GM18873 (cell line): ENCODE measurements around the gene CCL20.

Experiments
- ATAC-seq: cut with Tn5 transposase; IDR thresholded peaks from one replicate; pipeline ENCODE4 v1.9.1; 2021; ENCODE audit warnings: mild to moderate bottlenecking, moderate library complexity, moderate number of reproducible peaks; ENCODE audit not compliant: unreplicated experiment, low FRiP score

Gene CCL20

DNA sequence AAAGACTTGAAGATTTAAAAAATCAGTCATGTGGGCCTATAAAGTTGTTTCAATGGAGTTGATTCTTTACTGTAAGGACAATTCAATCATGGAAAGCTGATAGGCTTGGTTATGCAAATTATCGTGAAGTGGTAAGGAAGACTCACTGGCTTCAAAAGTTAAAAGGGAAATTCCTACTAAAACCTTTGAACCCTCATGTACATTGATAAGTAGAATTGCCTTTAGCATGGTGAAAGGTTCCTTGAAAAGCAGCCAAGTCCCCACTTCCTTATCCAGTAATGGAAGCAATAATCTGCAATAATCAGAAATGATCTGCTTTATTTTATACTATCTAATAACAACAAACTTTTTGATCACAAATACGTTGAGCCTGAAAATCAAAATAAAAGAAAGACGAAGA lies 14.4 kb upstream of the CCL20 start:
- no peak for ATAC-seq

- ATAC-seq, result no peak
Observed at GRCh38 chr2:227802882-227803281, 10.8 kb upstream of the CCL20 start.

GRCh38 chr2:227804975-227805374 lies 8.7 kb upstream of the CCL20 start:
- ATAC-seq, result no peak

GRCh38 chr2:227805578-227805977 lies 8.1 kb upstream of the CCL20 start:
- ATAC-seq, result no peak

DNA sequence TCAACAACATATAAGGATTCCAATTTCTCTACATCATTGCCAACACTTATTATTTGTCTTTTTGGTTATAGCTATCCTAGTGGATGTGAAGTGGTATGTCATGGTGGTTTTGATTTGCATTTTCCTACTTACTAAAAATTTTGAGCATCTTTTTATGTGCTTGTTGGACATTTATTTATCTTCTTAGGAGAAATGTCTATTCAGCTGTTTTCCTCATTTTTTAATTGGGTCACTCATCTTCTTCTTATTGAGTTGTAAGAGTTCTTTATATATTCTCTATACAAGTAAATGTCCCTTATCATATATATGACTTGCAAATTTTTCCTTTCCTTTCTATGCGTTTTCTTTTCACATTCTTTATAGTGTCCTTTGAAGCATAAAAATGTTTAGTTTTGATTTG lies 4.7 kb upstream of the CCL20 start:
- no peak for ATAC-seq

DNA sequence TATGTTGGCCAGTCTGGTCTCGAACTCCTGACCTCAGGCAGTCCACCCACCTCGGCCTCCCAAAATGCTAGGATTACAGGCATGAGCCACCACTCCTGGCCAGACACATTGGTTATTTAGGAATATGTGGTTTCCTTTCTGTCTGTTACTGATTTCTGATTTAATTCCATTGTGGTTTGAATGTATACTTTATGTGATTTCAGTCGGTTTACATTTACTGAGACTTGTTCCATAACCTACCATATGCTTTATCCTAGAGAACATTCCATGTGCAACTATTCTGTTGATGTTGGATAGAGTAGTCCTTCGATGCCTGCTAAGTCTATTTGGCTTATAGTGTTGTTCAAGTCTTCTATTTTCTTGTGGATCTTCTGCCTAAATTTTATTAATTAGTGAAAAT lies 1.6 kb upstream of the CCL20 start:
- ATAC-seq, result no peak

GRCh38 chr2:227813229-227813561 lies 447 bp upstream of the CCL20 start:
- ATAC-seq, result no peak

DNA sequence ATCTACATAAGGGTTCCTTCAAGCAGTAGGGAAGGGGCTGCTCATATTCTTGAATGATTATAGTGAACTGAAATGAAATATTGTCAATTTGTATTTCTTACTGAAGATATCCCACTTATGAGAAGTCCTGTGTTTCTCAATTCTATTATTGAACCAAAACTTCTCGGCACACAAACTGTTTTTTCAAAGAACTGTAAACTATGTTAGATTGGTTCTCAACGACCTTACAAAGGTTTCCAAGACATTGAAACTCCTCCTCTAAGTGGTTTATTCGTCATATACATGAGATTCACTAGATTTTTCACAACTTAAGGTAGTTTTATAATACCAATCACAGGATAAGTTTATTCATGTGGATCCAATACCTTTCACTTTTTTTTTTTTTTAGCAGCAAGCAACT lies 1.4 kb downstream of the CCL20 start:
- ATAC-seq, result no peak

GRCh38 chr2:227816507-227817294 lies 3.1 kb downstream of the CCL20 start:
- no peak for ATAC-seq

GRCh38 chr2:227817336-227817735 lies 3.7 kb downstream of the CCL20 start:
- no peak for ATAC-seq

- no peak for ATAC-seq
Observed at GRCh38 chr2:227817850-227818674, 4.4 kb downstream of the CCL20 start.

DNA sequence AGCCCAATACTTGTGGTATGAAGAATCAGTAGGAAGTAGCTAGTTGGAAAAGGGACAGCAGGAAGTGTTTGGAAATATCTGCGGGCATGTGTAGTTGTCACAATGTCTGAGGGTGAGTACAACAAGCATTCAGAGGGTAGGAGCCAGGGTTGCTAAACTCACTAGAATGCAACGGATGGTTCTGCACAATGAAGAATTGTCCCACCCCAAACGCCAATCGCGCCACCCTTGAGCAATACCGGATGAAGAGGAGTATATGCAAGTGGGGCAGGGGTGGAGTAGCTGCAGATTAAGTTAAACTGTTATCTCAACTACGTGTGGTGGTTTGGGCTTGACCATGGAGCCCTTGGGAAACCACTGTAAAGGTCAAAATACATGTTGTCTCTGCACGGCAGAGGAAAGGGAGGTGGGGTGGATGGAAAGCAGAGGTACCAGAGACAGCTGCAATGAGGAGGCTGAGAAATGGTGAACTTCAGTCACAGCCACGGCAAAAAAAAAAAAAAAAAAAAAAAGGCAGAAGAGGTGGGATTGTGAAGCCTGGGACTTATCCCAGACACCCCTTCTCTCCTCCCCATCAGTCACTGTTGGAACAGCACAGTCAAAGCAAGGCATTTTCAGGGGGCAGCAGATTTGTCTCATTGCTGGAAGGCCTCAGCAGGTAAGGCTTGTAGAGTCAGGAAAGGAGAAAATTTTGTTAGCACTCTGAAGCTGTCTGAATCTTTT lies 5.2 kb downstream of the CCL20 start:
- no peak for ATAC-seq

DNA sequence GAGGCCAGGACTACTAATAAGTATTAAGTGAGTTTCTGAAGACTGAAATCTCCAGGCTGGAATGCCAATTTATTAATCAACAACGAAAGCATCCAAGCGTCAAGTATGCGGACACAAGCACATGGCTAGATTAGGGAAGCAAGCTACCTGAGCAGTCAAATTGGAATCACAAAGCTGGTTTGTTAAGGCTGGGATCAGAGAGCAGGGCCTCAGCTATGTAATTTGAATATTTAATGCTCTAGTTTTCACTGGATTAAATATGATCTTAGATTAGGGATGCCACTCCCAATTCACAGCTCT lies 5.7 kb downstream of the CCL20 start:
- no peak for ATAC-seq

- ATAC-seq, result no peak
Observed at GRCh38 chr2:227821043-227821942, 7.7 kb downstream of the CCL20 start.

DNA sequence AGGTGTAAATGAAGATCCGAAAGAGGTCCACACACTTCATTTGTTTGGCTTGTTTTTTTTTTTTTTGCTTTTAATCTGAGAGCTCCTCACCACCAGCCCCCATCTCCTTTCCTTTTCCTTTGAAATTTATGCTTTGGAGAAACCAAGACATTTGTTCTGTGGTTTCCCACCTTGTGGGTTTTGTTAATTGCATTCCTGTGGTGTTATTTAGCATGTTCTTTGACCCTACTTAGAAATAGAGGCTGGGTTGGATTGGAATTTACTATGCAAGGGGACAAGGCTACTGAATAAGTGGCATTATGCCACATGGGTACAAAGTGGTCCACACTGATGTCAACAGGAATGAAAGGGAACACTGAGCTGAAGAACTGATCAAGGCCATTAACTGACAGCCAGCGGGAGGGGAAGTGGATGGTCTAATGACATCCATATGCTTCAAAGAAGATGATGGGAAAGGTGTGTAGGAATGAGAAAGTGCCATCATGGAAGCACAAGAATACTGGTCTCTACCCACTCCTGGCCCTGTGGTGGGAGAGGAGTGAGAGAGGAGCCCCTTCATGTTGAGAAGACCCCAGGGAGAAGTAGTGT lies 8.9 kb downstream of the CCL20 start:
- no peak for ATAC-seq

DNA sequence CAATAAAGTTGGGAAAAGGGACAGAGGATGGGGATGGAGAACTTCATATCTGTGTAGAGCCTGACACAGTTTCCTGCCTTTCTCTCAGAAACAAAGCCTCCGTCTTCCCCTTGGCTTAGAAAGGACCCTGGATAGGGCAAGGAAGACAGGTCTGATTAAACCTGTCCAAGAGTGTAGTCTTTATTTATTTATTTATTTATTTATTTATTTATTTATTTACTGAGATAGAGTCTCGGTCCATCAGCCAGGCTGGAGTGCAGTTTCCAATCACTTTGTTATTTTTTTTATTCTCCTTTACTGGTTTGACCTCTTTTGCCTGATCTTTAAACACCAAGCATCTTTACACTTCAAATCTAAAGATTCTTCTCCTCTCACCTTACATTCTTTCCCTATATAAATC lies 10.3 kb downstream of the CCL20 start:
- no peak for ATAC-seq

DNA sequence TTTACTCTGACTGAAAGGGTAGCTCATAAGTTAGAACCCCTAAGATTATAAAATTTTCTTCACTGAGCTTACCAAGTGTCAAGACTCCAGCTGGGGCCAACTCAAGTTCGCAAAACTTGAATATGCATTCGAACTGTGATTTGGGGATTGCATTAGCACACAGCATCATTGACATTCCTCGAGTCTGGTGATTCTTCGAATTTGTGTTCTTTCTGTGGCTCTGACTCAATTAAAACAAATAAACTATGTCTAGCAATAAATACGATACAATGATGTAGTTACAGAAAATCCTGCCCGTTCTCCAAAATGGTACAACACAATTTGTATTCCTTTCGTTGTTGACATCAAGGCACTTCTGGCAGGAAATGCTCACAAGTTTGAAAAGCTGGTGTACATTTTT lies 11.1 kb downstream of the CCL20 start:
- ATAC-seq, result no peak

- no peak for ATAC-seq
Observed at GRCh38 chr2:227826019-227826521, 12.4 kb downstream of the CCL20 start.

DNA sequence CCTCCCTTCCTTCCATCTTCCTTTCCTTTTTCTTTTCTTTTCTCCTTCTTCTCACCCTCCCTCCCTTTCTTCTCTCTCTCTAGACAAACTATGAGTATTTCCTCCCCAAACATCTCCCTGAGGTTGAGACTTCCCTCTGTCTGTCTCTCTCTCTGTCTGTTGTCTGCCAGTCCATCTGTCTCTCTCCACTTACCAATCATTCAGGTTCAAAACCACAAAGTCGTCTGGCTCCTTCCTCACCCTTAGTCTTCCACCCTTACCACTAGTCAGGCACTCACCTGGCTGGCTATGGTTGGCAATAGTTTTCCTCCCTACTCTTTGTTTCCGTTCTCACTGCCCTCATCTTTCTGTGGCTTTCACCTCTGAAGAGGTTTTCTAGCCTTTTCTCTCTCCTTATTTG lies 12.9 kb downstream of the CCL20 start:
- no peak for ATAC-seq

- no peak for ATAC-seq
Observed at GRCh38 chr2:227827143-227827542, 13.5 kb downstream of the CCL20 start.
